Measurements from ENCODE around the gene CFAP58.

DNA sequence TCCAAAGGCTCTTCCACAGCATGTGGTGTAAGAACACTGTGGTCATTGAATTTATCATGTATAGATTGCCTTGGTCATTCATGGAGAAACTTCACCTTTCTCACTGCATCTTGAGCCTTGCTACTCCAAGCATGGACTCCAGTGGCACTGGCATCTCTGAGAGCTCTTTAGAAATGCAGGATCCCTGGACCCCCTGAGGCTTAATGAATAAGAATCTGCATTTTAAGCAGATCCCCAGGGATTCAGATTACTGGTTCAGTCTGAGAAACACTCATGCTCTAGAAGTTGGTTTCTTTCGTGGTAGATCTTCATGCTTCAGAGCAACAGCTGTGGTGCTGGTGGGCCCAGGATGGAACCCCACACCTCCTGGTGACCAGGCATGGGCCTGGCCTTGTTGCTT, 63.2 kb downstream of the CFAP58 start:
- TF ChIP-seq CTCF (IDR thresholded peaks at IDR 0.05) (no peak), EZH2 (IDR thresholded peaks at IDR 0.05; ENCODE audit: borderline replicate concordance, insufficient read depth, low read depth, low read length, poor library complexity, severe bottlenecking) (no peak)

All from B cell (primary cell).